GM11168 (cell line): Measurements from ENCODE around the gene C2orf68.
"Not testable (repeated sequence)": the region's sequence is repeated elsewhere in the genome, so short reads cannot be mapped to it uniquely, and the experiment has no call there.

Experiments
- in situ Hi-C: fragments of 300-500 bp; cut with MboI; formaldehyde crosslinking; loops from one replicate; pipeline ENCODE4 v1.12.0; 2022; ENCODE audit warnings: low sequenced_read_pairs; ENCODE audit not compliant: unreplicated experiment

C2orf68 gene

GRCh38 chr2:85635011-85635410, 23.1 kb upstream of the C2orf68 start:
- in situ Hi-C loops, result no loop called here

GRCh38 chr2:85631316-85631715, 19.4 kb upstream of the C2orf68 start:
- in situ Hi-C loops, result no loop called here

GRCh38 chr2:85628658-85629057, 16.8 kb upstream of the C2orf68 start:
- in situ Hi-C loops, result no loop called here

GRCh38 chr2:85623991-85624390, 12.1 kb upstream of the C2orf68 start:
- in situ Hi-C loops, result no loop called here

- in situ Hi-C loops, result no loop called here
These were observed 9.5 kb upstream of the C2orf68 start for GRCh38 chr2:85621338-85621737.

- in situ Hi-C loops, result no loop called here
These were observed 7.8 kb upstream of the C2orf68 start for GRCh38 chr2:85619617-85620016.

- in situ Hi-C loops, result not testable (repeated sequence)
These were observed 5.9 kb upstream of the C2orf68 start for GRCh38 chr2:85617723-85618122.

- in situ Hi-C loops, result no loop called here
These were observed 3.5 kb upstream of the C2orf68 start for GRCh38 chr2:85615413-85615728.

- in situ Hi-C loops, result not testable (repeated sequence)
These were observed 2.9 kb upstream of the C2orf68 start for GRCh38 chr2:85614757-85615156.

GRCh38 chr2:85613717-85614515, 2.0 kb upstream of the C2orf68 start:
- in situ Hi-C loops, result no loop called here

- in situ Hi-C loops, result no loop called here
These were observed 605 bp downstream of the C2orf68 start for GRCh38 chr2:85611217-85611704.

- in situ Hi-C loops, result no loop called here
These were observed 4.3 kb downstream of the C2orf68 start for GRCh38 chr2:85607268-85608215.

- in situ Hi-C loops, result no loop called here
These were observed 5.8 kb downstream of the C2orf68 start for GRCh38 chr2:85606116-85606455.

GRCh38 chr2:85605406-85606115, 6.3 kb downstream of the C2orf68 start:
- in situ Hi-C loops, result no loop called here

- in situ Hi-C loops, result no loop called here
These were observed 7.1 kb downstream of the C2orf68 start for GRCh38 chr2:85604568-85605339.

- in situ Hi-C loops, result not testable (repeated sequence)
These were observed 7.8 kb downstream of the C2orf68 start for GRCh38 chr2:85604133-85604444.

GRCh38 chr2:85602476-85603234, 9.2 kb downstream of the C2orf68 start, which contains the start of gene TMEM150A:
TSS of gene TMEM150A (minus strand) at chr2:85602698. CDS start at chr2:85601948, 750 bp downstream.
- in situ Hi-C loops, result no loop called here

GRCh38 chr2:85601771-85602475, 9.9 kb downstream of the C2orf68 start:
- in situ Hi-C loops, result no loop called here
